ENCODE results near the gene SLC22A7. TPM values are rescaled to one million over a fixed set of nuclear protein-coding genes. Genes with fewer than 3 reads are reported as not detected.
A peak's percentile ranks its signal among the peaks of the same experiment; 100 is the strongest.

SLC22A7 gene
- total and polyA plus RNA-seq, 2 donors from 2014 or later, result 2.0 to 34.8 TPM

DNA sequence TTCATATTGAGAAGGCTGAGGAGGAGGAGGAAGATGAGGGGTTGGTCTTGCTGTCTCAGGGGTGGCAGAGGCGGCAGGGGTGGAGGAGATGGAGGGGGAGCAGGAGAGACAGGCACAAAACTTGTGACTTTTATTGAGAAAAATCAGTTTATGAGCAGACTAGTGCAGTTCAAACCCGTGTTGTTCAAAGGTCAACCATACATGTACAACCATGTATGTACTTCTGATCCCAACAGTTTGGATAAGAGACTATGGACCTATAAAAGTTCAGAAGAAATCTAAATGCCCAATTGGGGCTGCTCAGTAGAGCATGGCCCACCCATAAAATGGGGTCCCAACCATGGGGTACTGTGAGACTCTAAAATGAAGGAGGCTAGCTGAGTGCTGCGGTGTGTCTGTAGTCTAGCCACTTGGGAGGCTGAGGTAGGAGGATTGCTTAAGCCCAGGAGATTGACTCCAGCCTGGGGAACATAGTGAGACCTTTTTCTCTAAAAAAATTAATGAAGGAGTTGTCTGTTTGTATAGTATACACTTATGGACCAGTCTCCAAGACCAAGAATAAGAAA is 7.6 kb upstream of the SLC22A7 start:
- no peaks in the 10 kb centered on the region for H3K27me3 ChIP-seq (ENCODE audit: control insufficient read depth, insufficient read depth, low read length)
- DNase-seq, result peak in 1 of 5 donors; percentile 22
- H3K36me3 ChIP-seq (ENCODE audit: control insufficient read depth in 2 of 3, insufficient read depth in 3 of 3, low read length in 3 of 3), result no peaks in the 10 kb centered on the region
- no peaks in the 10 kb centered on the region for H3K4me1 ChIP-seq (ENCODE audit: control insufficient read depth in 2 of 3, insufficient read depth in 2 of 3, low read depth in 1 of 3, low read length in 3 of 3)
- no peaks in the 10 kb centered on the region for H3K9me3 ChIP-seq (ENCODE audit: control insufficient read depth in 2 of 3, insufficient read depth in 1 of 3, low read length in 3 of 3)
- no peak overlapping the region for H3K9ac ChIP-seq (ENCODE audit: low read length in 3 of 3)
- TF ChIP-seq, protein P1, sequence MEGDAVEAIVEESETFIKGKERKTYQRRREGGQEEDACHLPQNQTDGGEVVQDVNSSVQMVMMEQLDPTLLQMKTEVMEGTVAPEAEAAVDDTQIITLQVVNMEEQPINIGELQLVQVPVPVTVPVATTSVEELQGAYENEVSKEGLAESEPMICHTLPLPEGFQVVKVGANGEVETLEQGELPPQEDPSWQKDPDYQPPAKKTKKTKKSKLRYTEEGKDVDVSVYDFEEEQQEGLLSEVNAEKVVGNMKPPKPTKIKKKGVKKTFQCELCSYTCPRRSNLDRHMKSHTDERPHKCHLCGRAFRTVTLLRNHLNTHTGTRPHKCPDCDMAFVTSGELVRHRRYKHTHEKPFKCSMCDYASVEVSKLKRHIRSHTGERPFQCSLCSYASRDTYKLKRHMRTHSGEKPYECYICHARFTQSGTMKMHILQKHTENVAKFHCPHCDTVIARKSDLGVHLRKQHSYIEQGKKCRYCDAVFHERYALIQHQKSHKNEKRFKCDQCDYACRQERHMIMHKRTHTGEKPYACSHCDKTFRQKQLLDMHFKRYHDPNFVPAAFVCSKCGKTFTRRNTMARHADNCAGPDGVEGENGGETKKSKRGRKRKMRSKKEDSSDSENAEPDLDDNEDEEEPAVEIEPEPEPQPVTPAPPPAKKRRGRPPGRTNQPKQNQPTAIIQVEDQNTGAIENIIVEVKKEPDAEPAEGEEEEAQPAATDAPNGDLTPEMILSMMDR (IDR thresholded peaks at IDR 0.05; ENCODE audit: borderline replicate concordance, extremely low read depth, insufficient read depth), result no peak
- no peak for FAIRE-seq
- intact Hi-C loops (cut with DNase I), result no loop called here
- H3K4me3 ChIP-seq (ENCODE audit: low read length in 3 of 3), result no peak overlapping the region
- H3K27ac ChIP-seq (ENCODE audit: low read depth in 2 of 2, low read length in 2 of 2), result no peak overlapping the region

DNA sequence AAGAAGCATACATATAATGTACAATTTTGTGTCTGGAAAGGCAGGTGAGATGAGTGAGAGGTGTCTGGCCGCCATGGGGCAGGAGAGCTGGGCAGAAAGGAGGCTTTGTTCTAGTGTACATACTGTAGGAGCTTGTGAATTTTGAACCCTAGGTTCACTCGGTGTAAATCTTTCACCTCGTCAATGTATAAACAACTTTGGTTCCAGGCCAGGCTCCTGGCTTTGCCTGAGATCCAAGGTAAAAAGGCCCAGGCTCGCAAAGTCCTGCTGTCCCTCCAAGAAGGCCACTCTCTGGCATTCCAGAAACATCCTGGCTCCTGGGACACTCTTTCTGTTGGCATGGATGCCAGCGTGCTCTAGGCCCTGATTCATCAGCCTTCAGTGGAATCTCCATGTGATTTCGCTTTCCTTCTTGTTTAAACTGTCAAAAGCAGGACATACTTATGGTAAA is 7.1 kb upstream of the SLC22A7 start:
- Histone ChIP-seq H3K9me3 (ENCODE audit: control insufficient read depth in 2 of 3, insufficient read depth in 1 of 3, low read length in 3 of 3) (no peaks in the 10 kb centered on the region), H3K9ac (ENCODE audit: low read length in 3 of 3) (no peak overlapping the region), H3K4me1 (ENCODE audit: control insufficient read depth in 2 of 3, insufficient read depth in 2 of 3, low read depth in 1 of 3, low read length in 3 of 3) (no peaks in the 10 kb centered on the region), H3K27me3 (ENCODE audit: control insufficient read depth, insufficient read depth, low read length) (no peaks in the 10 kb centered on the region), H3K4me3 (ENCODE audit: low read length in 3 of 3) (no peak overlapping the region), H3K27ac (ENCODE audit: low read depth in 2 of 2, low read length in 2 of 2) (no peak overlapping the region), H3K36me3 (ENCODE audit: control insufficient read depth in 2 of 3, insufficient read depth in 3 of 3, low read length in 3 of 3) (no peaks in the 10 kb centered on the region)
- DNase-seq (peak in 1 of 5 donors; percentile 9), FAIRE-seq (no peak)
- TF ChIP-seq, protein P1 (IDR thresholded peaks at IDR 0.05; ENCODE audit: borderline replicate concordance, extremely low read depth, insufficient read depth), result no peak
- intact Hi-C loops (cut with DNase I), result no loop called here

DNA sequence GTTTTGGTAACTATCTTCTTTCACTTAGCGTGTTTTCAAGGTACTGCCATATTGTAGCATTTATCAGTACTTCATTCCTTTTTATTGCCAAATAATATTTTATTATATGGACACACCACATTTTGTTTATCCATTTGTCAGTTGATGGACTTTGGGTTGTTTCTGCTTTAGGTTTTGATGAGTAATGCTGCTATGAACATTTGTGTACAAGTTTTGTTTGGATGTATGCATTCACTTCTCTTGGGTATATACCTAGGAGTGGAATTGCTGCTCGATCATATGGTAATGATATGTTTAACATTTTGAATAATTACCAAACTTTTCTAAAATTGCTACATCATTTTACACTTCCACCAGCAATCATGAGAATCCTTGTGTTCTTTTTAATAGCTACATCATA is 6.4 kb upstream of the SLC22A7 start:
- intact Hi-C loops (cut with DNase I), result no loop called here
- Histone ChIP-seq H3K27me3 (ENCODE audit: control insufficient read depth, insufficient read depth, low read length) (no peaks in the 10 kb centered on the region), H3K4me1 (ENCODE audit: control insufficient read depth in 2 of 3, insufficient read depth in 2 of 3, low read depth in 1 of 3, low read length in 3 of 3) (peaks cover 0 to under 1% (median 0%) of the 10 kb centered on the region in 3 donors), H3K9ac (ENCODE audit: low read length in 3 of 3) (no peak overlapping the region), H3K27ac (ENCODE audit: low read depth in 2 of 2, low read length in 2 of 2) (peak overlapping the region in 1 of 2 donors; percentile 5), H3K9me3 (ENCODE audit: control insufficient read depth in 2 of 3, insufficient read depth in 1 of 3, low read length in 3 of 3) (no peaks in the 10 kb centered on the region), H3K4me3 (ENCODE audit: low read length in 3 of 3) (no peak overlapping the region), H3K36me3 (ENCODE audit: control insufficient read depth in 2 of 3, insufficient read depth in 3 of 3, low read length in 3 of 3) (no peaks in the 10 kb centered on the region)
- FAIRE-seq (no peak), DNase-seq (no peak)
- TF ChIP-seq, protein P1 (IDR thresholded peaks at IDR 0.05; ENCODE audit: borderline replicate concordance, extremely low read depth, insufficient read depth), result no peak

- no peak overlapping the region for H3K27ac ChIP-seq (ENCODE audit: low read depth in 2 of 2, low read length in 2 of 2)
- H3K27me3 ChIP-seq (ENCODE audit: control insufficient read depth, insufficient read depth, low read length), result no peaks in the 10 kb centered on the region
- H3K4me3 ChIP-seq (ENCODE audit: low read length in 3 of 3), result no peak overlapping the region
- intact Hi-C loops (cut with DNase I), result no loop called here
- DNase-seq, result peak in 1 of 5 donors; percentile 43
- no peaks in the 10 kb centered on the region for H3K36me3 ChIP-seq (ENCODE audit: control insufficient read depth in 2 of 3, insufficient read depth in 3 of 3, low read length in 3 of 3)
- FAIRE-seq, result no peak
- TF ChIP-seq, protein P1 (IDR thresholded peaks at IDR 0.05; ENCODE audit: borderline replicate concordance, extremely low read depth, insufficient read depth), result no peak
- peaks cover 0 to 5% (median 3%) of the 10 kb centered on the region in 3 donors for H3K4me1 ChIP-seq (ENCODE audit: control insufficient read depth in 2 of 3, insufficient read depth in 2 of 3, low read depth in 1 of 3, low read length in 3 of 3)
- no peak overlapping the region for H3K9ac ChIP-seq (ENCODE audit: low read length in 3 of 3)
- H3K9me3 ChIP-seq (ENCODE audit: control insufficient read depth in 2 of 3, insufficient read depth in 1 of 3, low read length in 3 of 3), result no peaks in the 10 kb centered on the region
Observed at GRCh38 chr6:43292341-43292740, 5.7 kb upstream of the SLC22A7 start.
